GM12872 (cell line): ENCODE data around the gene CDH23.

Experiments
- TF ChIP-seq, protein P1 (sequence below): IDR thresholded peaks from 3 replicates; pipeline ENCODE4 v1.5.1; 2011; ENCODE audit warnings: low read depth, mild to moderate bottlenecking, low read length, moderate library complexity; ENCODE audit not compliant: insufficient read depth

The CDH23 gene

DNA sequence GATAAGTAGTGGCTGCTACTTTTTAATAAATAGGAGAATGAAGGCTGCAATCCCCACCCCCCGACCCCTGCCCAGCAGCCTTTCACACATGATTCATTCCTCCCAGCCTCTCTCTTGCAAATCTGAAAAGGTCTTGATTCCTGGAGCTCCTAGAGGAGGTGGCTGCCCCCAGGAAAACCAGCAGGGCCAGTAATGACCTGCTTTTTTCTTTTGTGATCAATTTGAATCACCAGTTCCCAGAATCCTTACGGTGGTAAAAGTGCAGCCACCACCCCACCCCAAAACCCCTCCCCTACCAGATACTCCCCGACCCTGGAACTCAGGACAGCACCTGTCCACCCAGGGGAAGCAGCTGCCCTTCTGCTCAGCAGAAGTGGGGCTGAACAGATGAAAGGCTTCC, 213.9 kb downstream of the CDH23 start:
- TF ChIP-seq, protein P1, sequence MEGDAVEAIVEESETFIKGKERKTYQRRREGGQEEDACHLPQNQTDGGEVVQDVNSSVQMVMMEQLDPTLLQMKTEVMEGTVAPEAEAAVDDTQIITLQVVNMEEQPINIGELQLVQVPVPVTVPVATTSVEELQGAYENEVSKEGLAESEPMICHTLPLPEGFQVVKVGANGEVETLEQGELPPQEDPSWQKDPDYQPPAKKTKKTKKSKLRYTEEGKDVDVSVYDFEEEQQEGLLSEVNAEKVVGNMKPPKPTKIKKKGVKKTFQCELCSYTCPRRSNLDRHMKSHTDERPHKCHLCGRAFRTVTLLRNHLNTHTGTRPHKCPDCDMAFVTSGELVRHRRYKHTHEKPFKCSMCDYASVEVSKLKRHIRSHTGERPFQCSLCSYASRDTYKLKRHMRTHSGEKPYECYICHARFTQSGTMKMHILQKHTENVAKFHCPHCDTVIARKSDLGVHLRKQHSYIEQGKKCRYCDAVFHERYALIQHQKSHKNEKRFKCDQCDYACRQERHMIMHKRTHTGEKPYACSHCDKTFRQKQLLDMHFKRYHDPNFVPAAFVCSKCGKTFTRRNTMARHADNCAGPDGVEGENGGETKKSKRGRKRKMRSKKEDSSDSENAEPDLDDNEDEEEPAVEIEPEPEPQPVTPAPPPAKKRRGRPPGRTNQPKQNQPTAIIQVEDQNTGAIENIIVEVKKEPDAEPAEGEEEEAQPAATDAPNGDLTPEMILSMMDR, result no peak

DNA sequence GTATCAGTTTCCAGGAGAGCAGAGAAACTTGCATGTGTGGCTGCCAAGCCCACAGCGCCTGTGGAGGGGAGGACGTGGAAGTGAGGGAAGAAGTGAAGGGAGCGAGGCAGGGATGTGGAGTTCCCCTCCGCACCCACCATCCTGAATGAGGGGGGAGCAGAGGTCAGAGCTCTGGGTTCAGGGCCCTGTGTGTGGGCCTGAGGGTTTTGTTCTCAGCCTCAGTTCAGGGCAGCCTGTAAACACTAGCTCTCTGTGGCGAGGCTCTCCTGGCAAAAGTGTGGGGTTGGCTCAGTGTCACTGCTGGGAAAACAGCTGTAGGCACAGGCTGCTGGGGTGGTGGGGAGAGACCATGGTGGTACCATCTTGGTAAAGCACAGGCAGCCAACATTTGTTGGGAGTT, 214.4 kb downstream of the CDH23 start:
- TF ChIP-seq, protein P1, result no peak

DNA sequence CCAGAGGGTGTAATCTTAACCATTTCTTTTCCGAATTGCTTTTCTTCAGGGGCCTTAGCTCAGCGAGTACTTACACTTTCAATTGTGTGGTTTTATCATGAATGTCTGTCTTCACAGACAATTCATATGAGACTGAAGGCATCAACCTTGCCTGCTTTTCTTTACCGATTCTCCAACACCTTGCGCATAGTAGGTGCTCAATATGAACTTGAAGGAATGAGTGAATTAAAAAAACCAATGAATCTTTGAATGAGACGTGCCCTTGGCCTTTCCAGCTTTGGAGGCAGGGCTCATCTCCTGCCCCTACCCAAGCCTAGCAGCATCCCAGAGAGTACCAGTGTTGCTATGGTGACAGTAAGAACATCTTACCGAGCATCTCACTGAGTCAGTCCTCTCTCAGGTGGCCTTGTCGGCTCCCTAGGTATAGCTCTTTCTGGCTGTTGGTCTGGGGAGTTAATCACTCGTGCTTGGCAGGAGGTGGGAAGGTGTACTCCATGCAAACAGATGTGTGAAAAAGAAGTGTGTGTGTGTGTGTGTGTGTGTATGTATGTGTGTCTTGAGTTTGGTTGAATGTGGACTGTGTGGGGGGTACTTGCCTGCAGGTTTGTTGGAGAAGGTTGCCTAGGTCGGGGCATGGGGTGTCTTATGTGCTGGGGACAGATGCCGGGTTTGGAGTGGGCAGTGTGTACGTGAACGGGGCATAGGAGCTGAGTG, 215.1 kb downstream of the CDH23 start:
- TF ChIP-seq, protein P1, result no peak

DNA sequence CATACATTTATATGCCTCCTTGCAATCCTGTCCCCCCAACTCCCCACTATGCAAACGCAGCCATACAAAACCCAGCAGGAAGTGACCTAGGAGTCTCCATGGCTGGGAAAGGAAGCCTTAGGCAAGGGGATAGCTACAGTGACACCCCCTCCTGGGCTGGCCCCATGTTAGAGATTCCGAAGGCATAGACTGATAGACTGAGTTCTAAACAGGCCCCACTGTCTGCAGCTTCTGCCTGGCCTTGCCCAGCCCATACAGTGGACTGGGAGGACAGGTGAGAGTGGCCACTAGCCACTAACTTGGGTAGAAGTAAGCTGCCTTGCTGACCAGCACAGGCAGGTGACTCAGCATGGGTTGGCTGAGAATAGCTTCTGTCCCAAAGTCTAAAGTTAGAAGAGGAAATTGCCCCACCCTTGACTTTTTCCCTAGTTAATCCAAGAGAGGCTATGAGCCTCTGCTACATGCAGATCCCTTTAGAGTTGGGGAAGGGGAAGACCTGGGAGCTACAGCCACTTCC, 216.6 kb downstream of the CDH23 start:
- TF ChIP-seq, protein P1, result no peak

DNA sequence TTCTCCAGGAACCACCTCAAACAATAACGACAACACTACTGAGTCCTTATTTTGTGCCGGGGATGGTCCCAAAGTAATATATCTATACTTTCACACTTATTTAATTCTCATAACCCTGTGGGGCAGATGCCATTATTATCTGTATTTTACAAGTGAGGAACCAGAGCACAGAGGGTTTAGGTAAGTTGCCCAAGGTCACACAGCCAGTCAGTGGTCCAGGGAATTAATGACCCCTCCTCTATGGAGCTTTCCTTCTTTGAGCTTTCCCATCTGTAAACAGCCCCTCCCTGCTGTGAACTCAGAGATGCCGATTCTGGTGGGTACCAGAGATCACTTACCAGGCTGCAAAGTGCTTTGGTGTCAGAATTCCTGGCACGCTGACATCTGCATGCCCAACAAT, 217.2 kb downstream of the CDH23 start:
- TF ChIP-seq, protein P1, result no peak

DNA sequence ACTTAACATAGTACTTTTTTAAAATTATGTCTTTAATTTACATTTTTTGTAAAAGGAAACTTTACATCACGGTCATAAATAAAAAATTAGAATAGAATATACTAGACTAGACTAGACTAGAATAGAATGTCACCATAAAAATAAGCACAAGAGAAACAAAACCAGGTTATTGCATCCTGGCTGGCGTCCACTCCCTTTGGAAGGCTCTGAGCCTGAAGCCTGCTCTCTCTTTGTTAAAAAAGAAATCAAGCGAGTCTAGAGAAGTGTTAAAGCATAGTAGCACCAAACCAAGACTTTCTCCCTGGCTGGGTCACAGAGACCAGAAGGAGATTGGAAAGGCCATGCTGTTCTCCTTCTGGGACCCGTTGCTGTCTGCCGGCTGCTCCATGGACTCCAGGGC, 218.2 kb downstream of the CDH23 start:
- TF ChIP-seq, protein P1, result no peak

DNA sequence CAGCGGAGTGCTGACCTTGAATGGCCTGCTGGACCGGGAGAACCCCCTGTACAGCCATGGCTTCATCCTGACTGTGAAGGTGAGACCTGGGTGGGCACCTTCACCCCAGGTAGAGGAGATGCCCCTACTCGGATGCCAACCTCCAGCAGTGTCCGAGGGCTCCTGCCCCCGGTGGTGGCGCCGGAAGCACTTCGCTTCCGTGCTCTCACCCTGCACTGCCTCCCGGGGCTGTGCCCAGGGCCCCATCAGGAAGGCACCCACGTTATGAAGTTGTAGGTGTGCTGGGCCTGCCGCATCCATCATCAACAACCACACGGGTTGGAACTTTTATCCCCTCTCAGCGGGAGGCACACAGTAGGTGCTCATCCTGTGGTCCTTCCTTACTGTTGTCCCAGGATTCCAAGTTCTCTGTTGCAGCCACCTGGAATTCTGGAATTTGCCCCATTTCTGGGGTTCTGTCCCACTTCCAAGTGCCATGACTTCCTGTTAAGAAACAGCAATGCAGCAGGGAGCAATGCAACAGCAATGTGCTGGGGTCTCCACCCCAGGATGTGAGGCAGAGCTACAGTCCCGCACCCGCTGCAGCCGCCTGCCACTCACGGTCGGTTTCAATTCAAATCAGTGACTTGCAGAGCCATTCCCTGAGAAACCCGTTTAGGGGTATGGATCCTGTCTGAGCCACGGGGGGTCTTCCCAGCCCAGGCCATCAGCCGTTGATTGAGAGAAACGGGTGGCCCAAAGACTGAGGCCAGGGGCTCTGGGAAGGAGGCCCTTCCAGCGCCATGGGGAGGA, 219.0 kb downstream of the CDH23 start:
- TF ChIP-seq, protein P1, result no peak
